NOMO-1 (cell line): ENCODE data around the gene PANX2.

ENCODE experiments used
- DNase-seq, 2 experiments: peaks; one replicate each; lab custom pipeline; 2025; ENCODE audit not compliant: unreplicated experiment in 2 of 2; lab: John Stamatoyannopoulos, UW

Gene PANX2

DNA sequence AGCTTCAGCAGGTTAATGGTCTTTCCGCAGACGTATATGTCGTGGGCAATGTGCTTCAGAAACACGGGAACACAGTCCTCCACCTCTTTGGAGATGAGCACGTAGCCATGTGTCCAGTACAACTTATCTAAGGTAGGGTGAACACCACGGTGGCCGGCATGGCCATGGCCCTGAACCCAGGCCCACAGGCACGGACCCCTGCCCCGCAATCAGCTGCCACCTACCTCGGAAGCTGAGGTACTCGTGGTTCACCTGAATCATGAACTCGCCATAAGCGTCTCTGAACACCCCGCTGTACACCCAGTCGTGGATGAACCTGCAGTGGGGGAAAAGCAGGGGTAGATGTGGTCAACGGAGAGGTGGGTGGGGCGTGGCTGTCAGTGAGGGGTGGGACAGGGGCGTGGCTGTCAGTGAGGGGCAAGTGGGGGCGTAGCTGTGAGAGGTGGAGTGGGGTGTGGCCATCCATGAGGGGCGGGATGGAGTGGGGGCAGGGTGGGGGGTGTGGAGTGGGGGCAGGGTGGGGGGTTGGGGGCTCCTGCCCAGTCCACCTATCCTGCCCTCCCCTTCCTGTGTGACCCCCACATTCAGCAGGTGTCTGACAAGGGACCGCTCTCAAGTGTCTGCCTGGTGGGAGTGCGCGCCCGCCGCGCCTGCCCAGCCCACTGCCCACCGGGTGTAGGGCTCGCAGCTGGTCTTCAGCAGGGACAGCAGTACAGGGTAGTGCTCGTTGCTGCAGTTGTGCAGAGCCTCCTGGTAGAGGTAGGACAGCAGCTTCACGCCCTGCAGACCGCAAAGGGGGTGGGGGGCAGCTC, 55.7 kb downstream of the PANX2 start:
- DNase-seq, result no peak

DNA sequence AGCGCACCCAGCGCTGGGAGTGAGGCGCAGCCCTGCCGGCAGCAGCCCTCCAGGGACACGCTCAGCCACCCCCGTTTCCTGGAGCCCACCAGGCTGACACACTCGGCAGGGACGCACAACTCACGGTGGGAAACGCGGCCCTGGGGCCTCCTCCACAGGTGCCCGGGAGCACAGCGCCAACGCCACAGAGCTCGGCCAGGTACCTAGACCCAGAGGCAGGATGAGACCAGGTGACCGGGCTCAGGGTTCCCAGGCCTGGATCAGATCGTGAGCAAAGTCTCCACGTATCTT, 56.3 kb downstream of the PANX2 start:
- no peak for DNase-seq

DNA sequence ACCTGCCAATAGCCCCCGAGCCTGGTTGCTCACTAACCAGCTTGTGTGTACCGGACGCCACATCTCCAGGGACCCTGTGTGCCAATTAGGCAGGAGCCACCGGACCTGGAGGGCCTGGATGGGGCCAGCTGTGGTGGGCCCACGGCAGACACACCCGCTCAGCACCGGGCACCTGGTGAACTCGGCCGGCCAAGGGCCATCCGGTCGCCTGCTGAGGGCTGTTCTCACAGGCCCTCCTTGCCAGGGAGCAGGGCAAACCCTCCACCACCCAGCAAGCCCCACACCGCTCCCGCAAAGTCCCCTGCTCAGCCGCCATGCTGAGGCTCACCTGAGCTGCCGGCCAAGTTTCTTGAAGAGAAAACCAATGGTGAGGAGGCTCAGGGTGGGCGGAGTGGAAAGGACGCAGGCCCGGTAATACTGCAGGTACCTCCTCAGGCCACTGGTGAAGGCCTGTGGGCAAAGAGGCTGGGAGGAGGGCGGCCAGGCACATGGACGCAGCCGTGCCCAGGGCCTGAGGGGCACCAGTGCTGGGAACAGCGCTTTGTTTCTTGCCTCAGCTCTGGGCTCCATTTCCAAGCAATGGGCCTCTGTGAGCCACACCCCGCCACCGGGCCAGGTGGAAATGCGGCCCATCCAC, 57.2 kb downstream of the PANX2 start:
- DNase-seq, result no peak

DNA sequence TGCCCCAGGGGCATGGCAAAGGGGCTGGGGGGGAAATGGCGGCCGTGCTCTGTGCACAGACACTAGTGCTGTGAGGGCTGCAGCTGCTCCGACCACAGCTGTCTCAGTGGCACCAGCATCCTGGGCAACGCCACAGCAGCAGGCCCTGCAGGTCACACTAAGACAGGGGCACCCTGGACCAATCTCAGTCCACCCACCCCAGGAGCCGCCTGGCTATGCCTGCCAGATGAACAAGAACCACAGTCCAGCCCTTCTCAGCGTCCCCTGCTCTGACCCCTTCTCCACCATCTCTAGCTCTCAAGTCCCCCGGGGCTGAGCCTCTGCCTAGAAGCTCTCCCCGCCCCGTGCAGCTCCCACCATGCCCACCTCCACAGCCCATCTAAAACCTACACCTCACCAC, 57.8 kb downstream of the PANX2 start:
- DNase-seq, result no peak

DNA sequence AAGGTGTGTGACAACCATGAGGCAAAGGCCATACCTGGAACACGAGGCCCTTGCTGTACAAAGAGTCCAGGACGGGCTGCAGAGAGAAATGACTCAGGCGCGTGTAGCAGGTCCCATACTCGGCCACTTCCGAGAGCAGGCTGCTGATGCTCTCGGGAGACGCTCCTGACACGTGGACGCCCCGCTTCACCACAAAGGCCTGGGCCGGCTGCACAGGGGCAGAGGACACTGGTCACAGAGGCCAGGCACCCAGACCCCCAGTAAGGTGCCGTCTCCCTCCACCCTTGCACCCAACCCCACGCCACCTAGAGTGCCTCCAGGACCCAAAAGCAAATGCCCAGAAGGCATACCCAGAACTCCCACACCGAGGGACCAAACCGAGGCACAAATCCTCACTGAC, 58.8 kb downstream of the PANX2 start:
- DNase-seq, result no peak
